Renal pelvis (tissue), 4 donors: ENCODE data around the gene PPT1. TPM values are rescaled to one million over a fixed set of nuclear protein-coding genes. Genes with fewer than 3 reads are reported as not detected.

Source experiments
- DNase-seq: peaks from one replicate; pipeline ENCODE4 v3.0.0-alpha.2; 2013
- polyA plus RNA-seq, 3 donors: library from polyadenylated mRNA; unstranded; fragments of 120-200 nt; gene quantifications; one replicate each; pipeline ENCODE4 v1.2.1, GENCODE V29; 2013; ENCODE audit not compliant: insufficient read length in 3 of 3

The PPT1 gene
- polyA plus RNA-seq, 3 donors, result 93.0 to 113 (median 98.8) TPM

- no peak for DNase-seq
Measured at GRCh38 chr1:40096646-40096976, 441 bp downstream of the PPT1 start.

GRCh38 chr1:40095806-40096205 is 1.2 kb downstream of the PPT1 start:
- DNase-seq, result no peak

- DNase-seq, result no peak
Measured at GRCh38 chr1:40094466-40095110, 2.5 kb downstream of the PPT1 start.

GRCh38 chr1:40092706-40093639 is 4.1 kb downstream of the PPT1 start:
- no peak for DNase-seq

- no peak for DNase-seq
Measured at GRCh38 chr1:40092241-40092640, 4.8 kb downstream of the PPT1 start.

- no peak for DNase-seq
Measured at GRCh38 chr1:40090652-40091355, 6.2 kb downstream of the PPT1 start.

- peak; percentile 40 for DNase-seq
Measured at GRCh38 chr1:40084750-40085149, 12.3 kb downstream of the PPT1 start.

GRCh38 chr1:40081871-40082270 is 15.2 kb downstream of the PPT1 start:
- DNase-seq, result no peak

- DNase-seq, result no peak
Measured at GRCh38 chr1:40079774-40080400, 17.2 kb downstream of the PPT1 start.

GRCh38 chr1:40078512-40079333 is 18.3 kb downstream of the PPT1 start:
- no peak for DNase-seq

GRCh38 chr1:40076895-40077312 is 20.1 kb downstream of the PPT1 start:
- no peak for DNase-seq

- no peak for DNase-seq
Measured at GRCh38 chr1:40075266-40075665, 21.8 kb downstream of the PPT1 start.

GRCh38 chr1:40073062-40073461 is 24.0 kb downstream of the PPT1 start:
- no peak for DNase-seq

GRCh38 chr1:40072142-40072541 is 24.9 kb downstream of the PPT1 start:
- DNase-seq, result no peak

- DNase-seq, result no peak
Measured at GRCh38 chr1:40067851-40068250, 29.2 kb downstream of the PPT1 start.

GRCh38 chr1:40067023-40067422 is 30.0 kb downstream of the PPT1 start:
- DNase-seq, result no peak

- no peak for DNase-seq
Measured at GRCh38 chr1:40064797-40065499, 32.1 kb downstream of the PPT1 start.

GRCh38 chr1:40059960-40060750 is 36.9 kb downstream of the PPT1 start:
- no peak for DNase-seq

- no peak for DNase-seq
Measured at GRCh38 chr1:40059338-40059959, 37.6 kb downstream of the PPT1 start.
